Measurements from ENCODE around the gene PCDHGA5. TPM values are rescaled to one million over a fixed set of nuclear protein-coding genes. Genes with fewer than 3 reads are reported as not detected.
"Not testable (repeated sequence)": the region's sequence is repeated elsewhere in the genome, so short reads cannot be mapped to it uniquely, and the experiment has no call there.

The PCDHGA5 gene
- total RNA-seq, 4 donors from 2014 or later: 0.07 to 1.8 (median 0.93) TPM

DNA sequence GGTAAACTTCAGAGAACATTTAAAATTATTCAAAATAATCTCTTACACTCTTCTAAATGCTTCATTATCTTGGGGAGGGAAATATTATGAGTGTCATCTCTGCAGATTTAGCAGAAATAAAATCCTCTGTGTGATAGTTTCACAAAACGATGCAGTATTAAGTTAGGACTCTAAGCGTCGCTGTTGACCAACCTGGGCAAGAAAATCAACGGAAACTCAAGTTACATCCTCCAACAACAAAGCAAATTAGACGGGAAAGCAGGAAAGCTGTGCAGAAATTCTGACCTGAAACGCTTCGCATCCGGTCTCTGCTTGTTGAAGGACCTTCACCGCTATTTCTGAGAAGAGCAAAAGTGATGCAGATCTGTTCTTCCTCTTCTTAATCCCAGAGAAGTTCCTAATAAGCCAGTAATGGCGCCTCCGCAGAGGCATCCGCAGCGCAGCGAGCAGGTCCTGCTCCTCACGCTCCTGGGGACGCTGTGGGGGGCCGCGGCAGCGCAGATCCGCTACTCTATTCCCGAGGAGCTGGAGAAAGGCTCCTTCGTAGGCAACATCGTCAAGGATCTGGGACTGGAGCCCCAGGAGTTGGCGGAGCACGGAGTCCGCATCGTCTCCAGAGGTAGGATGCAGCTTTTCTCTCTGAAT is 9.8 kb downstream of the PCDHGA5 start, which contains the start of gene PCDHGA6:
PCDHGA6 (plus strand) TSS at position 219 of the 645 bp plus-strand sequence; CDS start at position 412, 193 bp downstream.
- no peak for DNase-seq
- no peak for ATAC-seq
- Histone ChIP-seq H3K36me3 (no peaks in the 10 kb centered on the region), H3K27me3 (peaks cover 0 to 11% (median 8%) of the 10 kb centered on the region in 3 donors), H3K27ac (no peak within 1 kb of the TSS), H3K4me3 (peak within 1 kb of the TSS; percentile 23 to 53 (median 42)), H3K9me3 (peaks cover 0 to 13% (median 4%) of the 10 kb centered on the region in 3 donors), H3K4me1 (peaks cover 0 to 4% of the 10 kb centered on the region in 2 donors)
- TF ChIP-seq, protein P1, sequence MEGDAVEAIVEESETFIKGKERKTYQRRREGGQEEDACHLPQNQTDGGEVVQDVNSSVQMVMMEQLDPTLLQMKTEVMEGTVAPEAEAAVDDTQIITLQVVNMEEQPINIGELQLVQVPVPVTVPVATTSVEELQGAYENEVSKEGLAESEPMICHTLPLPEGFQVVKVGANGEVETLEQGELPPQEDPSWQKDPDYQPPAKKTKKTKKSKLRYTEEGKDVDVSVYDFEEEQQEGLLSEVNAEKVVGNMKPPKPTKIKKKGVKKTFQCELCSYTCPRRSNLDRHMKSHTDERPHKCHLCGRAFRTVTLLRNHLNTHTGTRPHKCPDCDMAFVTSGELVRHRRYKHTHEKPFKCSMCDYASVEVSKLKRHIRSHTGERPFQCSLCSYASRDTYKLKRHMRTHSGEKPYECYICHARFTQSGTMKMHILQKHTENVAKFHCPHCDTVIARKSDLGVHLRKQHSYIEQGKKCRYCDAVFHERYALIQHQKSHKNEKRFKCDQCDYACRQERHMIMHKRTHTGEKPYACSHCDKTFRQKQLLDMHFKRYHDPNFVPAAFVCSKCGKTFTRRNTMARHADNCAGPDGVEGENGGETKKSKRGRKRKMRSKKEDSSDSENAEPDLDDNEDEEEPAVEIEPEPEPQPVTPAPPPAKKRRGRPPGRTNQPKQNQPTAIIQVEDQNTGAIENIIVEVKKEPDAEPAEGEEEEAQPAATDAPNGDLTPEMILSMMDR (IDR thresholded peaks at IDR 0.05 in 4 of 5, conservative IDR thresholded peaks at IDR 0.05 in 1 of 5): peak in 3 of 5 experiments; percentile 41 to 55 (median 45)
- TF ChIP-seq POLR2A (IDR thresholded peaks at IDR 0.05): no peak
- in situ Hi-C loops (cut with MboI; ENCODE audit: low sequenced_read_pairs in 4 of 4): no loop called here
- intact Hi-C loops (cut with DNase I; ENCODE audit: low total_unique reads): loop anchor here (5.0 kb wide), 1 partner anchor 39 kb away; the partner anchor contains the start of gene PCDHGA10

DNA sequence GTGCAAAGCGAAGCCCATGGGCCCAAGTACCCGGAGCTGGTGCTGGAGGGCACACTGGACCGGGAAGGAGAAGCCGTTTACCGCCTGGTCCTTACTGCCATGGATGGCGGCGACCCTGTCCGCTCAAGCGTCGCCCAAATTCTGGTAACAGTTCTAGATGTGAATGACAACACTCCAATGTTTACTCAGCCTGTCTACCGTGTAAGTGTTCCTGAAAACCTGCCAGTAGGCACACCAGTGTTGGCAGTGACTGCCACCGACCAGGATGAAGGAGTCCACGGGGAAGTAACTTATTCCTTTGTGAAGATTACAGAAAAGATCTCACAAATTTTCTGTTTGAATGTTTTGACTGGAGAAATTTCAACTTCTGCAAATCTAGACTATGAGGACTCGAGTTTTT is 10.7 kb downstream of the PCDHGA5 start:
- H3K9me3 ChIP-seq: peaks cover 0 to 13% (median 4%) of the 10 kb centered on the region in 3 donors
- H3K4me3 ChIP-seq: peak overlapping the region in 2 of 4 donors; percentile 43 to 53

DNA sequence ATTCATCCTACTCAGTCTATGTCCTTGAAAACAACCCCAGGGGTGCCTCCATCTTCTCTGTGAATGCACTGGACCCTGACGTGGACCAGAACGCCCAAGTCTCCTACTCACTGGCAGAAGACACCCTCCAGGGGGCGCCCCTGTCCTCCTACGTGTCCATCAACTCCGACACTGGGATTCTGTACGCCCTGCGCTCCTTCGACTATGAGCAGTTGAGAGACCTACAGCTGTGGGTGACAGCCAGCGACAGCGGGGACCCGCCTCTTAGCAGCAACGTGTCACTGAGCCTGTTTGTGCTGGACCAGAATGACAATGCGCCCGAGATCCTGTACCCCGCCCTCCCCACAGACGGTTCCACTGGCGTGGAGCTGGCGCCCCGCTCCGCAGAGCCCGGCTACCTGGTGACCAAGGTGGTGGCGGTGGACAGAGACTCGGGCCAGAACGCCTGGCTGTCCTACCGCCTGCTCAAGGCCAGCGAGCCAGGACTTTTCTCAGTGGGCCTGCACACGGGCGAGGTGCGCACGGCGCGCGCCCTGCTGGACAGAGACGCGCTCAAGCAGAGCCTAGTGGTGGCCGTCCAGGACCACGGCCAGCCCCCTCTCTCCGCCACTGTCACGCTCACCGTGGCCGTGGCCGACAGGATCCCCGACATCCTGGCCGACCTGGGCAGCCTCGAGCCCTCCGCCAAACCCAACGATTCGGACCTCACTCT is 11.6 kb downstream of the PCDHGA5 start:
- H3K9me3 ChIP-seq: peaks cover 0 to 13% (median 4%) of the 10 kb centered on the region in 3 donors
- DNase-seq; H3K27ac ChIP-seq; H3K36me3 ChIP-seq; ATAC-seq; H3K4me1 ChIP-seq; intact Hi-C loops (cut with DNase I; ENCODE audit: low total_unique reads); H3K4me3 ChIP-seq; H3K27me3 ChIP-seq; in situ Hi-C loops (cut with MboI; ENCODE audit: low sequenced_read_pairs in 4 of 4): not testable (repeated sequence)

More for the DNA sequence above, 10.7 kb downstream of the PCDHGA5 start:
- in situ Hi-C loops (cut with MboI; ENCODE audit: low sequenced_read_pairs in 4 of 4) (no loop called here), intact Hi-C loops (cut with DNase I; ENCODE audit: low total_unique reads) (loop anchor here (5.0 kb wide), 1 partner anchor 38 kb away; the partner anchor contains the start of gene PCDHGA10)
- no peak for TF ChIP-seq POLR2A (IDR thresholded peaks at IDR 0.05)
- TF ChIP-seq, protein P1 (IDR thresholded peaks at IDR 0.05 in 4 of 5, conservative IDR thresholded peaks at IDR 0.05 in 1 of 5): no peak
- H3K4me1 ChIP-seq: peaks cover 0 to 4% of the 10 kb centered on the region in 2 donors
- DNase-seq (no peak), ATAC-seq (no peak)
- H3K27ac ChIP-seq: no peak overlapping the region
- H3K27me3 ChIP-seq: peaks cover 0 to 8% (median 5%) of the 10 kb centered on the region in 3 donors
- H3K36me3 ChIP-seq: no peaks in the 10 kb centered on the region

DNA sequence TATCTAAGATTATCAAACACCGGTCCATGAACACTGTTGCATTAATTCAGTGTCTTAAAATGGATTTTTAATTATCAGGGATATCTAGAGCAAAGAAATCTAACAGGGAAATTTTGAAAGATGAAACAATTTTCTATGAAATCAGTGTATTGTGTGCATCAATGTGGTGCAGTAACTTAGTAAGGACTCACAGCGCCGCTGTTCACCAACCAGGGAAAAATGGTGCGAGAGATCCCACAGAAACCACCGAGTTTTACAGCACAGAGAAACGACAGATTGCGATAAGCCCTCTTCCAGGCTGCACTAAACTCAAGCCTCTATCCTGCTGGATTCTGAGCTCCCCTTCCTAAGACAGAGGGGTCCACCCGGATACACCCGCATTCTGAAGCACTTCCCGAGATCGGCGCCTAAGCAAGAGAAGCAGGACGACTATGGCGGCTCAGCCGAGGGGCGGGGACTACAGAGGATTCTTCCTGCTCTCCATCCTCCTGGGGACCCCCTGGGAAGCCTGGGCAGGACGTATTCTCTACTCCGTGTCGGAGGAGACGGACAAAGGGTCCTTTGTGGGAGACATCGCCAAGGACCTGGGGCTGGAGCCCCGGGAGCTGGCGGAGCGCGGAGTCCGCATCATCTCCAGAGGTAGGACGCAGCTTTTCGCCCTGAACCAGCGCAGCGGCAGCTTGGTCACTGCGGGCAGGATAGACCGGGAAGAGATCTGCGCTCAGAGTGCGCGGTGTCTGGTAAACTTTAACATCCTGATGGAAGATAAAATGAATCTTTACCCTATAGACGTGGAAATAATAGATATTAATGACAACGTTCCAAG is 18.7 kb downstream of the PCDHGA5 start, which contains the start of gene PCDHGA7:
PCDHGA7 (plus strand) TSS at position 274 of the 826 bp plus-strand sequence; CDS start at position 432, 158 bp downstream.
- DNase-seq (no peak), ATAC-seq (peak in 1 of 2 donors; percentile 59)
- H3K27ac ChIP-seq: no peak within 1 kb of the TSS
- intact Hi-C loops (cut with DNase I; ENCODE audit: low total_unique reads) (no loop called here), in situ Hi-C loops (cut with MboI; ENCODE audit: low sequenced_read_pairs in 4 of 4) (no loop called here)
- no peak for TF ChIP-seq POLR2A (IDR thresholded peaks at IDR 0.05)
- TF ChIP-seq, protein P1 (IDR thresholded peaks at IDR 0.05 in 4 of 5, conservative IDR thresholded peaks at IDR 0.05 in 1 of 5): peak in 4 of 5 experiments; percentile 9 to 44 (median 22)
- peak within 1 kb of the TSS; percentile 36 to 58 (median 46) for H3K4me3 ChIP-seq
- peaks cover 0 to 4% of the 10 kb centered on the region in 2 donors for H3K4me1 ChIP-seq
- no peaks in the 10 kb centered on the region for H3K36me3 ChIP-seq
- peaks cover 0 to 6% (median 0%) of the 10 kb centered on the region in 3 donors for H3K27me3 ChIP-seq
- H3K9me3 ChIP-seq: no peaks in the 10 kb centered on the region

All from gastrocnemius medialis (tissue), 4 donors.